ENCODE data around the gene TTC22. TPM values are rescaled to one million over a fixed set of nuclear protein-coding genes. Genes with fewer than 3 reads are reported as not detected.
A peak's percentile ranks its signal among the peaks of the same experiment; 100 is the strongest.

Gene TTC22
- total and polyA plus RNA-seq, 2 of the 4 experiments (the other 2 are of a cell fraction), result not detected

GRCh38 chr1:54798769-54799641 lies 2.1 kb downstream of the TTC22 start:
- H2BK120ac ChIP-seq (ENCODE audit: low read depth, low read length), result no peak overlapping the region
- H2BK5ac ChIP-seq (ENCODE audit: low read depth, low read length, poor library complexity, severe bottlenecking), result no peak overlapping the region
- H3K9me3 ChIP-seq (ENCODE audit: control insufficient read depth, insufficient read depth, low read length), result no peaks in the 10 kb centered on the region
- H2BK15ac ChIP-seq (ENCODE audit: low read depth, low read length), result no peak overlapping the region
- no peaks in the 10 kb centered on the region for H3K79me1 ChIP-seq (ENCODE audit: low read depth in 1 of 2, low read length in 2 of 2)
- H2AK5ac ChIP-seq (ENCODE audit: low read depth, low read length), result no peak overlapping the region
- H4K20me1 ChIP-seq (ENCODE audit: insufficient read depth, low read length), result no peaks in the 10 kb centered on the region
- peak; percentile 36 for DNase-seq
- H3K27me3 ChIP-seq (ENCODE audit: control insufficient read depth, insufficient read depth, low read length), result peaks cover 48% of the 10 kb centered on the region
- no peaks in the 10 kb centered on the region for H3K36me3 ChIP-seq (ENCODE audit: control insufficient read depth, insufficient read depth, low read length)
- H3K23ac ChIP-seq (ENCODE audit: low read depth, low read length), result no peak overlapping the region
- H3K9me1 ChIP-seq (ENCODE audit: insufficient read depth, low read length), result 0 out of 2 replicates have a peak, but pooled peaks cover 2% of the 10 kb centered on the region
- no peak overlapping the region for H2AK9ac ChIP-seq (replicated peaks; ENCODE audit: low read depth, low read length, poor library complexity)
- no peak overlapping the region for H3K4me3 ChIP-seq (ENCODE audit: insufficient read depth, low read depth, low read length)
- no peak overlapping the region for H4K91ac ChIP-seq (ENCODE audit: insufficient read depth, low read depth, low read length)
- ChIA-PET CTCF (no interaction called here), POLR2A (ENCODE audit: unreplicated experiment) (no interaction called here)
- H3K4ac ChIP-seq (ENCODE audit: low read depth, low read length), result no peak overlapping the region
- no peaks in the 10 kb centered on the region; the same call in 1 of the 2 replicates for H3K4me1 ChIP-seq (ENCODE audit: control insufficient read depth, insufficient read depth, low read length)
- no peak overlapping the region for H2BK20ac ChIP-seq (ENCODE audit: low read depth, low read length)
- no peak overlapping the region for H2AFZ ChIP-seq (replicated peaks; ENCODE audit: low read length, poor library complexity)
- H3K4me2 ChIP-seq (ENCODE audit: low read depth, low read length), result no peak overlapping the region
- in situ Hi-C loops (cut with MboI; ENCODE audit: low sequenced_read_pairs) (loop anchor here (25.0 kb wide), 1 partner anchor 937 kb away; no protein-coding TSS in a partner anchor), dilution Hi-C loops (cut with HindIII; ENCODE audit: low sequenced_read_pairs, unreplicated experiment) (no loop called here), intact Hi-C loops (cut with micrococcal nuclease) (no loop called here)
- H3K9ac ChIP-seq (ENCODE audit: low read depth, low read length), result no peak overlapping the region
- no peak overlapping the region for H3K56ac ChIP-seq (ENCODE audit: extremely low read depth, insufficient read depth, low read length)
- 43% methylated on average over 3 of the region's 6 CpGs; no CpG with 5 or more reads in 1 of the 2 experiments for WGBS, 2 experiments (ENCODE audit: extremely low coverage in 2 of 2, insufficient read length in 1 of 2)
- ATAC-seq (ENCODE audit: low read depth), result no peak
- H4K5ac ChIP-seq (ENCODE audit: low read depth, low read length), result no peak overlapping the region
- no peak overlapping the region for H3K14ac ChIP-seq (replicated peaks; ENCODE audit: low read depth, low read length)
- no peak overlapping the region for H3K27ac ChIP-seq (ENCODE audit: insufficient read depth, low read length)
- TF ChIP-seq POLR2A (IDR thresholded peaks at IDR 0.05; ENCODE audit: low read depth, low read length) (no peak), CEBPB (IDR thresholded peaks at IDR 0.05; ENCODE audit: low read depth, low read length) (peak; percentile 37; the same call in 1 of the 2 replicates)
- no peak overlapping the region for H3K18ac ChIP-seq (ENCODE audit: low read depth, low read length)
- H4K8ac ChIP-seq (ENCODE audit: low read depth in 2 of 2, low read length in 2 of 2), result no peak overlapping the region
- no TSS peak for BruUV-seq (replicated peaks)

Measured in IMR-90 (cell line).